ENCODE data around the gene LRRD1. TPM values are rescaled to one million over a fixed set of nuclear protein-coding genes. Genes with fewer than 3 reads are reported as not detected.

The LRRD1 gene
- total and polyA plus RNA-seq, 2 of the 4 experiments (the other 2 are of a cell fraction): under 0.01 to 0.02 TPM

DNA sequence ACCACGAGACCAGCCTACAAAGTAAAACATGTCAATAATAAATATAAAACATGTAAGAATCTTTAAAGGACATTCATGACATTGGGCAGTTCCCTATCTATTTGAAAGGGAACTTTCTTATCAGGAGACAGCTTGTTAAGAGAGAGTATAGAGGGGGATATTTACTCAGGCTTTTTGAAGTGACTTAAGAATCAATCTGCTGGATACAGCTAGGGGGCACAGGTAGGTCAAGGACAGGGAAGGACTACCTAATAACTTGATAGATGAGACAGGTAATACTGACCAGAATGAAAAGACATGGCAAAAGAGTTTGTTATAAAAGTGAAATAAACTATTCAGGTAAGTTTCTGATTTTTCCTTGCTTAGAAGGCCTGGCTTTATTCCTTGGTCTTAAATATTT is 21.8 kb upstream of the LRRD1 start:
- no peak overlapping the region for H3K4me3 ChIP-seq (ENCODE audit: insufficient read depth, low read depth, low read length)
- no peaks in the 10 kb centered on the region for H3K27me3 ChIP-seq (ENCODE audit: control insufficient read depth, insufficient read depth, low read length)
- ATAC-seq (ENCODE audit: low read depth) (no peak), DNase-seq (no peak)
- H4K91ac ChIP-seq (ENCODE audit: insufficient read depth, low read depth, low read length): no peak overlapping the region
- no peak overlapping the region for H2AK5ac ChIP-seq (ENCODE audit: low read depth, low read length)
- no peak overlapping the region for H3K4me2 ChIP-seq (ENCODE audit: low read depth, low read length)
- no peak overlapping the region for H3K9ac ChIP-seq (ENCODE audit: low read depth, low read length)
- no peak overlapping the region for H2BK15ac ChIP-seq (ENCODE audit: low read depth, low read length)
- no peak overlapping the region for H3K14ac ChIP-seq (replicated peaks; ENCODE audit: low read depth, low read length)
- WGBS, 2 experiments (ENCODE audit: extremely low coverage in 2 of 2, insufficient read length in 1 of 2): no CpG with 5 or more reads among the region's 1 CpG
- dilution Hi-C loops (cut with HindIII; ENCODE audit: low sequenced_read_pairs, unreplicated experiment) (no loop called here), in situ Hi-C loops (cut with MboI; ENCODE audit: low sequenced_read_pairs) (no loop called here), intact Hi-C loops (cut with micrococcal nuclease) (loop anchor here (5.0 kb wide), 1 partner anchor 37 kb away; no protein-coding TSS in a partner anchor)
- H2BK5ac ChIP-seq (ENCODE audit: low read depth, low read length, poor library complexity, severe bottlenecking): no peak overlapping the region
- H3K4me1 ChIP-seq (ENCODE audit: control insufficient read depth, insufficient read depth, low read length): no peaks in the 10 kb centered on the region
- no peak overlapping the region for H3K18ac ChIP-seq (ENCODE audit: low read depth, low read length)
- no peaks in the 10 kb centered on the region for H4K20me1 ChIP-seq (ENCODE audit: insufficient read depth, low read length)
- no peaks in the 10 kb centered on the region for H3K9me3 ChIP-seq (ENCODE audit: control insufficient read depth, insufficient read depth, low read length)
- H3K23ac ChIP-seq (ENCODE audit: low read depth, low read length): no peak overlapping the region
- no peak overlapping the region for H3K56ac ChIP-seq (ENCODE audit: extremely low read depth, insufficient read depth, low read length)
- H3K4ac ChIP-seq (ENCODE audit: low read depth, low read length): no peak overlapping the region
- H2AK9ac ChIP-seq (replicated peaks; ENCODE audit: low read depth, low read length, poor library complexity): no peak overlapping the region
- H3K27ac ChIP-seq (ENCODE audit: insufficient read depth, low read length): no peak overlapping the region
- ChIA-PET POLR2A (ENCODE audit: unreplicated experiment) (no interaction called here), CTCF (interaction anchor here (1.8 kb wide), 1 partner anchor 22 kb away, joined by 6 read pairs; the partner anchor contains the start of gene LRRD1)
- no peak overlapping the region for H4K8ac ChIP-seq (ENCODE audit: low read depth in 2 of 2, low read length in 2 of 2)
- H3K36me3 ChIP-seq (ENCODE audit: control insufficient read depth, insufficient read depth, low read length): peaks cover 17% of the 10 kb centered on the region
- no peaks in the 10 kb centered on the region for H3K79me1 ChIP-seq (ENCODE audit: low read depth in 1 of 2, low read length in 2 of 2)
- H4K5ac ChIP-seq (ENCODE audit: low read depth, low read length): no peak overlapping the region
- TF ChIP-seq SMC3 (IDR thresholded peaks at IDR 0.05; ENCODE audit: low read depth, low read length): no peak
- no peak overlapping the region for H2BK20ac ChIP-seq (ENCODE audit: low read depth, low read length)
- H2BK120ac ChIP-seq (ENCODE audit: low read depth, low read length): no peak overlapping the region
- no peak overlapping the region for H2AFZ ChIP-seq (replicated peaks; ENCODE audit: low read length, poor library complexity)
- no TSS peak for BruUV-seq (replicated peaks)
- peaks cover 3% of the 10 kb centered on the region; the same call in 1 of the 2 replicates for H3K9me1 ChIP-seq (ENCODE audit: insufficient read depth, low read length)
